Upper lobe of left lung (tissue), 6 donors: ENCODE results near the gene WBP2. TPM values are rescaled to one million over a fixed set of nuclear protein-coding genes. Genes with fewer than 3 reads are reported as not detected.
"Not testable (repeated sequence)": the region's sequence is repeated elsewhere in the genome, so short reads cannot be mapped to it uniquely, and the experiment has no call there.

ENCODE experiments used
- ATAC-seq, 2 donors: fragments of 200-7000 bp; cut with Tn5 transposase; one replicate each; pipeline ENCODE4 v1.9.1; 2022; ENCODE audit warnings: mild to moderate bottlenecking in 2 of 2, moderate library complexity in 2 of 2; ENCODE audit not compliant: low FRiP score in 2 of 2
- DNase-seq, 2 donors: peaks; one replicate each; pipeline ENCODE4 v3.0.0-alpha.2; 2019 to 2020
- H3K27ac ChIP-seq, 4 donors: fragments of 200-600 bp; sonication (generic); one replicate each; pipeline ENCODE4 v1.5.1; 2016 to 2019
- H3K27me3 ChIP-seq, 4 donors: fragments of 200-600 bp; sonication (generic); one replicate each; pipeline ENCODE4 v1.5.1; 2017 to 2019
- H3K36me3 ChIP-seq, 4 donors: fragments of 200-600 bp; sonication (generic); one replicate each; pipeline ENCODE4 v1.5.1; 2016 to 2019
- H3K4me1 ChIP-seq, 4 donors: fragments of 200-600 bp; sonication (generic); one replicate each; pipeline ENCODE4 v1.5.1; 2018 to 2019
- H3K4me3 ChIP-seq, 4 donors: fragments of 200-600 bp; sonication (generic); one replicate each; pipeline ENCODE4 v1.5.1; 2017 to 2019; ENCODE audit warnings: mild to moderate bottlenecking in 2 of 4, moderate library complexity in 1 of 4
- H3K9me3 ChIP-seq, 4 donors: fragments of 200-600 bp; sonication (generic); one replicate each; pipeline ENCODE4 v1.5.1; 2018 to 2019
- CTCF ChIP-seq, 6 experiments: fragments of 450-650 bp in 4 of 6; fragments of 200-600 bp in 2 of 6; sonication (generic) in 2 of 6; IDR thresholded peaks; one replicate each; pipeline ENCODE4 v1.5.1; 2016 to 2019; ENCODE audit warnings: antibody characterized with exemption in 6 of 6
- EP300 ChIP-seq, 4 donors: sonication (generic); formaldehyde crosslinking; IDR thresholded peaks; one replicate each; pipeline ENCODE4 v1.5.1; 2017; ENCODE audit warnings: antibody characterized with exemption in 4 of 4, control low read depth in 2 of 4
- POLR2A ChIP-seq, 4 donors: fragments of 450-650 bp; IDR thresholded peaks; one replicate each; pipeline ENCODE4 v1.5.1; 2016 to 2017; ENCODE audit warnings: antibody characterized with exemption in 4 of 4, mild to moderate bottlenecking in 2 of 4
- POLR2AphosphoS5 ChIP-seq, 2 donors: sonication (generic); formaldehyde crosslinking; IDR thresholded peaks; one replicate each; pipeline ENCODE4 v1.5.1; 2017; ENCODE audit warnings: antibody characterized with exemption in 2 of 2
- WGBS, 2 donors: methylation state at CpG; one replicate each; pipeline ENCODE4 v1.1.5; 2017 to 2018; 5-methylcytosine and 5-hydroxymethylcytosine counted together
- total RNA-seq, 6 donors: library from RNA; depleted of rRNA in 4 of 6; stranded (reverse); fragments of >200 nt in 4 of 6; gene quantifications; one replicate each; pipeline versions ENCODE4 v1.1.0 to v1.2.1, GENCODE V29; 2016 to 2021
- donor health status: DM: no; HTN: no; CAD: no; lungs with moderate emphysema.
- donor health status: DM: no; HTN: yes; CAD: no; lungs with severe emphysema.

WBP2 gene
- total RNA-seq, 6 donors from 2014 or later = 70.1 to 183 (median 87.8) TPM

DNA sequence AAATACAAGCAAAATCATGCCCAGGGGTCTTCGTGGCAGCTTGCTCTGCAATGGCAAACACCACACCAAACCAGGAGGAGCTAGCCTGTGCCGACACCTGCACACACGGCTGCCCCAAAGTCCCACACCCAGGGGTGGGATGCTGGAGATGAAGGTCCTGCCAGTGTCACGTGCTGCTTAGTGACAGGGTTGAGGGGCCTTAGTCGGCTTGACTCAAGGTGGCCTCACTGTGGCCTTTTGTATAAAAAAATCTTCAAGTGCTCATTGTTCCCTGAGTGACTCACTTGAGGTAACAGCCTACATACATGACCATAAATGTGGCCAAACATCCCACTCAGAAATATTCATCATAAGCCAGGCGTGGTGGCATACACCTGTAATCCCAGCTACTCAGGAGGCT, 34.3 kb upstream of the WBP2 start:
- TF ChIP-seq EP300 (IDR thresholded peaks at IDR 0.05) (no peak), POLR2A (IDR thresholded peaks at IDR 0.05) (no peak), POLR2AphosphoS5 (IDR thresholded peaks at IDR 0.05) (no peak), CTCF (IDR thresholded peaks at IDR 0.05) (no peak)
- ATAC-seq = no peak

DNA sequence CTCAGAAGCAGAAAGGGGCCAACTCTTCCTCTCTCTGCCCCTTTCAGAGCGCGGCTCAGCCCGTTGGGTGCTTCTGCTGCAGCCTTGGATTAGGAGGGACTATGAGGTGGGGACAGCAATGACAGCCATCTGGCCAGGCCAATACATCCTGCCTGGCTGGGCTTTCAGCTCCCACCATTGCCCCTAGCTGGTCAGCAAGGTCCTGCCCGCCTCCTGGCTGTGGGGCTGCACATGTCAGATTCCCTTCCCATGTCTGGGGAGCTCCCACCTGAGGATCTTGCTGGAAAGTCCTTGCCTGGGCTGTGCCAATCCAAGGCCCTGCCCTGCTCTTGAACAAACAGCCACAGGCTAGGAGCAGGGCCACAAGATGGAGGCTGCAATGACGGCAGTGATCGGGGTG, 33.3 kb upstream of the WBP2 start:
- Histone ChIP-seq H3K27me3 (no peaks in the 10 kb centered on the region), H3K27ac (no peak overlapping the region), H3K4me3 (no peak overlapping the region), H3K4me1 (no peaks in the 10 kb centered on the region), H3K36me3 (peaks cover 5 to 40% (median 25%) of the 10 kb centered on the region in 4 donors), H3K9me3 (no peaks in the 10 kb centered on the region)
- TF ChIP-seq POLR2A (IDR thresholded peaks at IDR 0.05) = no peak
- no peak for TF ChIP-seq CTCF (IDR thresholded peaks at IDR 0.05)
- TF ChIP-seq EP300 (IDR thresholded peaks at IDR 0.05) = no peak
- TF ChIP-seq POLR2AphosphoS5 (IDR thresholded peaks at IDR 0.05) = no peak
- ATAC-seq (no peak), DNase-seq (peak in 1 of 2 donors; percentile 22)
- WGBS, 2 donors = 87 to 95% methylated on average over 6 of the region's 6 CpGs

More for the DNA sequence above, 34.3 kb upstream of the WBP2 start:
- Histone ChIP-seq H3K4me1 (peaks cover 0 to 9% (median 3%) of the 10 kb centered on the region in 4 donors), H3K27me3 (no peaks in the 10 kb centered on the region), H3K27ac (no peak overlapping the region), H3K4me3 (no peak overlapping the region), H3K36me3 (peaks cover 5 to 40% (median 25%) of the 10 kb centered on the region in 4 donors), H3K9me3 (no peaks in the 10 kb centered on the region)
- peak in 1 of 2 donors; percentile 31 for DNase-seq
- 81 to 96% methylated on average over 5 to 6 of the region's 6 CpGs for WGBS, 2 donors

DNA sequence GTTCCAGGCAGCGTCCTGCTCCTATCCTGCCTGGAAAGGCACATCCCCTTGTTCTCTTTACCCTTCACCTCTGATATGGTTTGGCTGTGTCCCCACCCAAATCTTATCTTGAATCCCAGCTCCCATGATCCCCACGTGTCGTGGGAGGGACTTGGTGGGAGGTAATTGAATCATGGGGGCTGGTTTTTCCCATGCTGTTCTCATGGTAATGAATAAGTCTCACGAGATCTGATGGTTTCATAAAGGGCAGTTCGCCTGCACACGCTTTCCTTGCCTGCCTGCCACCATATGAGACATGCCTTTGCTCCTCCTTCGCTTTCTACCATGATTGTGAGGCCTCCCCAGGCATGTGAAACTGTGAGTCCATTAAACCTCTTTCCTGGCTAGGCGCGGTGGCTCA, 30.7 kb upstream of the WBP2 start:
- ATAC-seq, H3K9me3 ChIP-seq, DNase-seq, H3K27me3 ChIP-seq, H3K4me3 ChIP-seq, H3K27ac ChIP-seq: not testable (repeated sequence)
- 88 to 92% methylated on average over 9 of the region's 9 CpGs for WGBS, 2 donors
- H3K36me3 ChIP-seq = peaks cover 4 to 17% (median 11%) of the 10 kb centered on the region in 4 donors
- peaks cover 0 to 10% (median 2%) of the 10 kb centered on the region in 4 donors for H3K4me1 ChIP-seq

- Histone ChIP-seq H3K36me3 (peaks cover 0 to 13% (median 7%) of the 10 kb centered on the region in 4 donors), H3K27me3 (no peaks in the 10 kb centered on the region), H3K4me3 (no peak overlapping the region), H3K27ac (no peak overlapping the region), H3K9me3 (no peaks in the 10 kb centered on the region), H3K4me1 (peaks cover 0 to 10% (median 2%) of the 10 kb centered on the region in 4 donors)
- 58 to 64% methylated on average over 8 of the region's 8 CpGs for WGBS, 2 donors
- no peak for TF ChIP-seq POLR2A (IDR thresholded peaks at IDR 0.05)
- TF ChIP-seq EP300 (IDR thresholded peaks at IDR 0.05) = no peak
- no peak for TF ChIP-seq POLR2AphosphoS5 (IDR thresholded peaks at IDR 0.05)
- no peak for TF ChIP-seq CTCF (IDR thresholded peaks at IDR 0.05)
- ATAC-seq = no peak
- peak in 1 of 2 donors; percentile 33 for DNase-seq
Observed at GRCh38 chr17:75885431-75885830, 30.3 kb upstream of the WBP2 start.

DNA sequence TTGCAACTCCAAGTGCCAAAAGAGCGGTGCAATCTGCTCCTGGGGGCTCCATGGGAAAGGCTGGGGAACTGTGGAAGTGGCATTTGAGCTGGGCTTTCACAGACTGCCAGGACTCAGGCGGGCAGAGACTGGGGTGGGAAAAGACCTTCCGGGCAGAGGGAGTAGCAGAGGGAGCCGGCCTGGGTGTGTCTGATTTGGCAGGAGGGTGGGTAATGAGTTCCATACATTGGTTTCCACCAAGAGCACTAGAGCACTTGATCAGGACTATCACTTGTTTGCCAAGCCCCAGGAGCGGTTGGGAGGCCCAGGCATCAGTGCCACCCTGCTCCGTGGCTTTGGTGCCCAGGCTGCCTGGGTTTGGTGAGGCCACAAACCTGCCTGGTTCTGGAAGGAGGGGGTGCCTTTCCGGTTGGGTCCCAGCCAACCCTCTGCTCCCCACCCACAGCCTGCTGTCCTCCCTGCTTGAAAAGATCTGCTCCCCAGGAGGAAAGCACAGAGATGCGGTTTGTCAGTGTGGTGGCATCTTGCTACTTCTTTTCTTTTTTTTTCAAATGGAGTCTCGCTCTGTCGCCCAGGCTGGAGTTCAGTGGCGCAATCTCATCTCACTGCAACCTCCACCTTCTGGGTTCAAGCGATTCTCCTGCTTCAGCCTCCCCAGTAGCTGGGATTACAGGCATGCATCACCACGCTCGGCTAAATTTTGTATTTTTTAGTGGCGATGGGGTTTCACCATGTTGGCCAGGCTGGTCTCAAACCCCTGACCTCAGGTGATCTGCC, 26.7 kb upstream of the WBP2 start:
- DNase-seq = no peak
- H3K4me1 ChIP-seq = peaks cover 8 to 27% (median 24%) of the 10 kb centered on the region in 4 donors
- no peaks in the 10 kb centered on the region for H3K9me3 ChIP-seq
- TF ChIP-seq POLR2A (IDR thresholded peaks at IDR 0.05) (no peak), EP300 (IDR thresholded peaks at IDR 0.05) (no peak), CTCF (IDR thresholded peaks at IDR 0.05) (no peak), POLR2AphosphoS5 (IDR thresholded peaks at IDR 0.05) (no peak)
- H3K27ac ChIP-seq = no peak overlapping the region
- WGBS, 2 donors = 69 to 87% methylated on average over 12 to 15 of the region's 15 CpGs
- no peaks in the 10 kb centered on the region for H3K36me3 ChIP-seq
- ATAC-seq = no peak
- peaks cover 0 to 3% (median 0%) of the 10 kb centered on the region in 4 donors for H3K27me3 ChIP-seq
- H3K4me3 ChIP-seq = no peak overlapping the region
